Stomach smooth muscle (tissue), 2 donors: ENCODE data around the gene SAMD14.

ENCODE experiments used
- H3K27ac ChIP-seq: one replicate; pipeline ENCODE4 v1.7.0; 2013; ENCODE audit warnings: mild to moderate bottlenecking, low read length, inconsistent platforms
- H3K27me3 ChIP-seq, 2 donors: one replicate each; pipeline ENCODE4 v1.7.0; 2013; ENCODE audit warnings: low read length in 2 of 2; ENCODE audit not compliant: insufficient read depth in 2 of 2, control insufficient read depth in 1 of 2
- H3K36me3 ChIP-seq, 2 donors: one replicate each; pipeline ENCODE4 v1.7.0; 2013; ENCODE audit warnings: low read length in 2 of 2; ENCODE audit not compliant: control insufficient read depth in 2 of 2, insufficient read depth in 2 of 2
- H3K4me1 ChIP-seq: one replicate; pipeline ENCODE4 v1.7.0; 2013; ENCODE audit warnings: low read length; ENCODE audit not compliant: control insufficient read depth, insufficient read depth
- H3K4me3 ChIP-seq, 2 donors: one replicate each; pipeline ENCODE4 v1.7.0; 2013; ENCODE audit warnings: low read length in 2 of 2
- H3K9ac ChIP-seq, 2 donors: one replicate each; pipeline ENCODE4 v1.7.0; 2013; ENCODE audit warnings: low read length in 2 of 2, mild to moderate bottlenecking in 1 of 2
- H3K9me3 ChIP-seq, 2 donors: one replicate each; pipeline ENCODE4 v1.7.0; 2013; ENCODE audit warnings: low read length in 2 of 2; ENCODE audit not compliant: control insufficient read depth in 2 of 2
- donor health status: healthy.
- donor health status: Pancreatic carcinoma.

SAMD14 gene

DNA sequence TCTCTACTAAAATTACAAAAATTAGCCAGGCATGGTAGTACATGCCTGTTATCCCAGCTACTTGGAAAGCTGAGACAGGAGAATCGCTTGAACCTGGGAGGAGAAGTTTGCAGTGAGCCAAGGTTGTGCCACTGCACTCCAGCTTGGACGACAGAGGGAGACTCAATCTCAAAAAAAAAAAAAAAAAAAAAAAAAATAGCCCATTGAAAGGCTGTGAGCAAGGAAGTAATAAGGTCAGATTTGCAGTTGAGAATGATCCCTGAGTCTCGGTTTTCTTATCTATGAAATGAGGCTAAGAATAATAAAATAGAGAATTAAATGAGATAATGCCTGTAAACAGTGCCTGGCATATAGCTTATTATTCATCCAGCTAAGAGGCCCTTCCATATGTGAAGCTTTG, 36.2 kb downstream of the SAMD14 start:
- Histone ChIP-seq H3K9me3 (no peaks in the 10 kb centered on the region), H3K36me3 (peaks cover 18 to 33% of the 10 kb centered on the region in 2 donors), H3K4me3 (no peak overlapping the region), H3K27me3 (no peaks in the 10 kb centered on the region), H3K4me1 (peaks cover 37% of the 10 kb centered on the region), H3K27ac (no peak overlapping the region), H3K9ac (peak overlapping the region in 1 of 2 donors; percentile 76)

DNA sequence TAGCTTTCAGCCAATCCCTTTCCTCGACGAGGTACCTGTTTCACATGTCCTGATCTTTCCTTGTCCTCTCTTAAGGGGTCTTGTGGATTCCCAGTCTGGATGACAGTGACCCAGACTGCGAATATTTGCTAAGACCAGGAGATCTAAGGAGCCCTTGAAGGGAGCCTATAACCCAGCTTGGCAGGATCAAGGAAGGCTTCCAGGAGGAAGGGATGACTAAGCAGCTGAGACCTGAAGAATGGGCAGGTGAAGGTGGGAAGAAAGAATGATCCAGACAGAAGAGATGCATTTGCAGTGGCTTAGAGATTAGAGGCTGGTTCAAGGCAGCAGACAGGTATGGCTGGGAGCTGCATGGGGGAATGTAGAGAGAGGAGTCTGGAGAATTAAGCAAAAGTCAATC, 36.7 kb downstream of the SAMD14 start:
- Histone ChIP-seq H3K4me1 (peaks cover 32% of the 10 kb centered on the region), H3K27me3 (no peaks in the 10 kb centered on the region), H3K9ac (peak overlapping the region in 1 of 2 donors; percentile 10), H3K4me3 (no peak overlapping the region), H3K9me3 (no peaks in the 10 kb centered on the region), H3K36me3 (peaks cover 17 to 31% of the 10 kb centered on the region in 2 donors), H3K27ac (no peak overlapping the region)

DNA sequence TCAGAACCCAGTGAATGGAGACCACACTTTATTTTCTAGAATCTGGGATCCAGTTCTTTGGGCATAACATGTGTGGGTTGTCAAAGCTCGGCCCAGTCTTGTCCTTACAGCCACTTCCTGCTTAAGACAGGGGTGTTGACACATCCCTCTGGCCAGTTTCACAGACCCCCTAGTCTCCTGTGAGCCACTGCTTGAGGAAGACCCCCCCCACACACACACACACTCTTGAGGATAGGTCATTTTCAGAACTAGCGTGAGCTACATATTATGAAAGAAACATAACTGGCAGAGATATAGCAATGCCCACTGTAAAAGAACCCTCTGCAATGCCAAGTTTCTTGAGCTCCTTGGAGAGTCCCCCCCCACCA, 38.1 kb downstream of the SAMD14 start:
- no peak overlapping the region for H3K4me3 ChIP-seq
- peaks cover 19% of the 10 kb centered on the region for H3K4me1 ChIP-seq
- H3K27ac ChIP-seq: peak overlapping the region; percentile 46
- no peaks in the 10 kb centered on the region for H3K9me3 ChIP-seq
- H3K27me3 ChIP-seq: no peaks in the 10 kb centered on the region
- no peak overlapping the region for H3K9ac ChIP-seq
- H3K36me3 ChIP-seq: peaks cover 10 to 26% of the 10 kb centered on the region in 2 donors

DNA sequence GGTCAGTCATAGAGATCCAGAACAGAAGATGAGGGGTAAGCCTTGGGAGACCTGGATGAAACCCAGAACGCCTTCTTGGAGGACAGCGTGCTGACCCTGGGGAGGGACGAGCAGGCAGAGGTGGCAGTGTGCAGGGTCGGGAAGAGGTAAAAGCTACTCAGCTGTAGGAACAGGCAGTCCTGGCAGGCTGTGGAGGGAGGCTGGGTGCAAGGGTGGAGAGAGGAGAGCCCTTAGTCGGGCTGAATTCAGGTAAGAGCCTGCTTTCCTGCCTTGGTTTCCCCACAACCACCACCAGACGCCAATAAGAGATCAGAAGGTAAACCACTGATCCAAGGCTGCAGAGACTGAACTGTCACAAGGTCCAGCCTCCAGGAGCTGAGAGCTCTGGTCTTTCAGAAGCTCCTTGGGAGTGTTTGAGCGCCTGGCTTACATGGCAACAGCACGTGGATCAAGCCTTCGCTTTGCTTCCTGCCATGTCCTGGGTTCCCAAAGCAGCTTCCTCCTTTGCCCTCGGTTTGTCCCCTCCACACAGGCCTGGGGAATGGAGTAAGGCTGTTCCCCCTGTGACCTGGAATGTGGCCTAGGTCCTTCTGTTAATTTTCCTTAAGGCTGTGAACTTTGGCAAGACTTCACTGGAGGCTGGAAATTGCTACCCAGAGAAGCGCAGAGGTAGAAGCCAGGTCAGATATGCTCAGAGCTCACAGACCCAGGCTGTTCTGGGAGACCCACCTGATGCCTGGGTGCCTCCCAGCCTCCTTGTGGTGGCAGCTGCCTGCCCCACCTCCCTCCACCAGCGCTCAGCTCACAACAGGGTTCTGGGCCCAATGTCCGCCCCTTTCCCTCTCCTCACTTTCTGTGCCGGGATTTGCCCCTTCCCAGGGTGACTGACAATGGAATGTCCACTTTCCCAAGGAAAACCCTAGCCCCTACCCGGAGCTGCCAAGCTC, 38.7 kb downstream of the SAMD14 start:
- H3K27me3 ChIP-seq: no peaks in the 10 kb centered on the region
- peaks cover 10 to 26% of the 10 kb centered on the region in 2 donors for H3K36me3 ChIP-seq
- H3K9me3 ChIP-seq: no peaks in the 10 kb centered on the region
- H3K4me1 ChIP-seq: peaks cover 12% of the 10 kb centered on the region
- H3K9ac ChIP-seq: peak overlapping the region in 1 of 2 donors; percentile 29
- H3K4me3 ChIP-seq: no peak overlapping the region
- peak overlapping the region; percentile 46 for H3K27ac ChIP-seq

DNA sequence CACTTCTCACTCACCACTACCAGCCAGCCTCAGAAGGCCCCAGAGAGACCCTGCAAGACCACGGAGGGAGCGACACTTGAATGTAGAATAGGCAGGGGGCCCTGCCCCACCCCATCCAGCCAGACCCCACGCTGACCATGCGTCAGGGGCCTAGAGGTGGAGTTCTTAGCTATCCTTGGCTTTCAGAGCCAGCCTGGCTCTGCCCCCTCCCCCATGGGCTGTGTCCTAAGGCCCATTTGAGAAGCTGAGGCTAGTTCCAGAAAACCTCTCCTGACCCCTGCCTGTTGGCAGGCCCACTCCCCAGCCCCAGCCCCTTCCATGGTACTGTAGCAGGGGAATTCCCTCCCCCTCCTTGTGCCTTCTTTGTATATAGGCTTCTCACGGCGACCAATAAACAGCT, 39.9 kb downstream of the SAMD14 start:
- Histone ChIP-seq H3K9me3 (no peaks in the 10 kb centered on the region), H3K4me1 (peaks cover 6% of the 10 kb centered on the region), H3K4me3 (no peak overlapping the region), H3K36me3 (peaks cover 10 to 26% of the 10 kb centered on the region in 2 donors), H3K27me3 (no peaks in the 10 kb centered on the region), H3K9ac (no peak overlapping the region), H3K27ac (no peak overlapping the region)

DNA sequence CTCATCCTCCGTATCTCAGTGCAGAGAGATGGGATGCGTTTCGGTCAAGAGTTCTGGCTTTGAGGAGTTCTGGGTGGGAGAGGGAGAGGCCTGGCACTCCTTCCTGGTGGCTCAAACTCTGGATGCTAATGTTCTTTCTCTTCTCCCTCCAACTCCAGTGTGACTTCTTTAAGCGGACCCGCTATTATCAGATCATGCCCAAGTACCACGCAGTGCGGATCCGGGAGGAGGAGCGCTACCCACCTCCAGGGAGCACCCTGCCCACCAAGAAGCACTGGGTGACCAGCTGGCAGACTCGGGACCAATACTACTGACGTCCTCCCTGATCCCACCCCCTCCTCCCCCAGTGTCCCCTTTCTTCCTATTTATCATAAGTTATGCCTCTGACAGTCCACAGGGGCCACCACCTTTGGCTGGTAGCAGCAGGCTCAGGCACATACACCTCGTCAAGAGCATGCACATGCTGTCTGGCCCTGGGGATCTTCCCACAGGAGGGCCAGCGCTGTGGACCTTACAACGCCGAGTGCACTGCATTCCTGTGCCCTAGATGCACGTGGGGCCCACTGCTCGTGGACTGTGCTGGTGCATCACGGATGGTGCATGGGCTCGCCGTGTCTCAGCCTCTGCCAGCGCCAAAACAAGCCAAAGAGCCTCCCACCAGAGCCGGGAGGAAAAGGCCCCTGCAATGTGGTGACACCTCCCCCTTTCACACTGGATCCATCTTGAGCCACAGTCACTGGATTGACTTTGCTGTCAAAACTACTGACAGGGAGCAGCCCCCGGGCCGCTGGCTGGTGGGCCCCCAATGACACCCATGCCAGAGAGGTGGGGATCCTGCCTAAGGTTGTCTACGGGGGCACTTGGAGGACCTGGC, 40.8 kb downstream of the SAMD14 start:
- H3K4me3 ChIP-seq: no peak overlapping the region
- no peaks in the 10 kb centered on the region for H3K4me1 ChIP-seq
- peaks cover 10 to 29% of the 10 kb centered on the region in 2 donors for H3K36me3 ChIP-seq
- H3K27ac ChIP-seq: no peak overlapping the region
- no peaks in the 10 kb centered on the region for H3K27me3 ChIP-seq
- H3K9ac ChIP-seq: no peak overlapping the region
- no peaks in the 10 kb centered on the region for H3K9me3 ChIP-seq

DNA sequence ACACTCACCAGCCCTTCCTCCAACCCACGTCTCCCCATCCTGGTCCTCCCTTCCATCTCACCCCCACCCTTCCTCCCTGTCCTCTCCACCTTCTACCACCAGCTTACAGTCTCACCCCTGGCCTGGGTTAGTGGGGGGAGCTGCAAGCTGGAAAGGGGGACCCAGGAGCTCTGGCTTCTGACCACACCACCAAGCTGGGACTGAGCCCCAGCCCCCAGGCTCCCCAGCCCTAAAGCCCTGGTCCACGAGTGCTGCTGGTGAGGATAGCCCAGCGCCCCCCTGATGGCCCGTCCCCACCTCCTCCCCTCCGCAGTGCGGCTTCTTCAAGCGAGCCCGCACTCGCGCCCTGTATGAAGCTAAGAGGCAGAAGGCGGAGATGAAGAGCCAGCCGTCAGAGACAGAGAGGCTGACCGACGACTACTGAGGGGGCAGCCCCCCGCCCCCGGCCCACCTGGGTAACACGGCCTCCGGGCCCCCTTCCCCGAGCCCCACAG, 42.0 kb downstream of the SAMD14 start:
- H3K27ac ChIP-seq: no peak overlapping the region
- no peaks in the 10 kb centered on the region for H3K4me1 ChIP-seq
- H3K9ac ChIP-seq: no peak overlapping the region
- H3K9me3 ChIP-seq: no peaks in the 10 kb centered on the region
- no peak overlapping the region for H3K4me3 ChIP-seq
- H3K36me3 ChIP-seq: peaks cover 14 to 29% of the 10 kb centered on the region in 2 donors
- no peaks in the 10 kb centered on the region for H3K27me3 ChIP-seq

DNA sequence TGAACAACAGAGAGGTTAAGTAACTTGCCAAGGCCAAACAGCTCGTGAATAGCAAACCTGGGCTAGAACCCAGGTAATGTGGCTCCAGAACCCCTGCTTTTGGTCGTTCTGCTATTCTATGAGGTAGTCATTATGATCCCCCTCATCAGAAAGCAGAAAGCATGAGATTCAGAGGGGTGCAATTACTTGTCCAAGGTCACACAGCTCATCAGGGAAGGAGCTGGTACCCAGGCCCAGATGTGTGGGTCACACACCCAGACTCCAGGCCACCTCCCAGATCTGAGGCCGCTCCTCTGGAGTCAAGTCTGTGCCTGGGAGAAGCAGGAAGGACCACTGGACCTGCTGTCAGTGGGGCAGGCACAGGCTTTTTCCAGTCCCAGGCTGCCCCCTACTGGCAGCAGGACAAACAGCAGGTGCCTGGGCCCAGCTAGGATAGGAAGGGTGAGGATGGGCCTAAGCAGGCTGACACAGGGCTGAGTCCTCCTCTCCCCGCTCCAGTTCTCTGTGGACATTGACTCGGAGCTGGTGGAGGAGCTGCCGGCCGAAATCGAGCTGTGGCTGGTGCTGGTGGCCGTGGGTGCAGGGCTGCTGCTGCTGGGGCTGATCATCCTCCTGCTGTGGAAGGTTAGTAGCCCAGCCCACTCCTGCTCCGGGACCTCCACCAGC, 42.6 kb downstream of the SAMD14 start:
- peak overlapping the region; percentile 24 for H3K27ac ChIP-seq
- no peak overlapping the region for H3K9ac ChIP-seq
- H3K36me3 ChIP-seq: peaks cover 16 to 31% of the 10 kb centered on the region in 2 donors
- no peak overlapping the region for H3K4me3 ChIP-seq
- no peaks in the 10 kb centered on the region for H3K27me3 ChIP-seq
- H3K4me1 ChIP-seq: no peaks in the 10 kb centered on the region
- no peaks in the 10 kb centered on the region for H3K9me3 ChIP-seq

DNA sequence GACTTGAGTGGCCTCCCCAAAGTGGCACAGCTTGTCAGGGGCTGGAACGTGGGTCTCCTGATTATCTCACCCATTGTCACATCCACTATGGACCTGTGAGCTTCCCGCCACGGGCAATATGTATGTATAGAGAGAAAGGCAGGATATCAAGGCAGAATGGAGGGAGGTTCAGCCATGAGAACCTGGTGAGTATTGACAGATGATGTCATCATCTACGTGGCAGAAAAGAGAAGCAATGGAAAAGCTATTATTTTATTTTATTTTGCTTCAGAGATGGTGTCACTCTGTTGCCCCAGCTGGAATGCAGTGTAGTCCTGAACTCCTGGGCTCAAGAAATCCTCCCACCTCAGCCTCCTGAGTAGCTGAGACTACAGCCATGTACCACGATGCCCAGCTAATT, 48.2 kb downstream of the SAMD14 start:
- no peak overlapping the region for H3K9ac ChIP-seq
- no peaks in the 10 kb centered on the region for H3K9me3 ChIP-seq
- H3K27ac ChIP-seq: no peak overlapping the region
- no peak overlapping the region for H3K4me3 ChIP-seq
- H3K27me3 ChIP-seq: no peaks in the 10 kb centered on the region
- H3K4me1 ChIP-seq: peaks cover 11% of the 10 kb centered on the region
- H3K36me3 ChIP-seq: peaks cover 49 to 51% of the 10 kb centered on the region in 2 donors

DNA sequence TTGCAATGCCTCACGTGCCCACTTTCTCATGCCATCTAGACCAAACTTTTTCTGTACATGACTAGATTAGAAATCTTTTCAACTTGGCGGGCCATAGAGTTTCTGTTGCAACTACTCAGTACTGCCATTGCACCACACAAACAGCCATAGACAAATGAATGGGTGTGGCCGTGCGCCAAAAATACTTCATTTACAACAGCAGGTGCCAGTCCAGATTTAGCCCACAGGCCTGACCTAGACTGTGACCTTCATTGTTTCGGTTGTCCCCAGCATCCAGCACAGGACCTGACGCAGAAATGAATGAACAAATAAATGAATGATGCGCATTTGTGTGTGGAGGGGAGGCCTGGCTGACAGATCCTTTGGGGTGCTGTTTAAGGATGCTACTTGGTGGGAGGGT, 49.1 kb downstream of the SAMD14 start:
- Histone ChIP-seq H3K27ac (no peak overlapping the region), H3K4me3 (no peak overlapping the region), H3K4me1 (peaks cover 11% of the 10 kb centered on the region), H3K36me3 (peaks cover 54% of the 10 kb centered on the region in 2 donors), H3K27me3 (no peaks in the 10 kb centered on the region), H3K9ac (no peak overlapping the region), H3K9me3 (no peaks in the 10 kb centered on the region)
